DOHH2 (cell line): ENCODE data around the gene DCAF5.

Experiments
- H3F3A ChIP-seq: fragments of 200-600 bp; sonication (generic), shearing (Covaris generic); 2 replicates; pipeline ENCODE4 v1.6.0; 2016; ENCODE audit warnings: antibody characterized with exemption, mild to moderate bottlenecking; ENCODE audit not compliant: control insufficient read depth, insufficient read depth
- H3K27ac ChIP-seq: fragments of 200-600 bp; sonication (generic); 2 replicates; pipeline ENCODE4 v1.5.1; 2014; ENCODE audit warnings: low read depth, mild to moderate bottlenecking, low read length, moderate library complexity
- H3K27me3 ChIP-seq: fragments of 200-600 bp; sonication (generic); 2 replicates; pipeline ENCODE4 v1.6.1; 2014; ENCODE audit warnings: mild to moderate bottlenecking, low read length, mixed read lengths; ENCODE audit not compliant: control insufficient read depth
- H3K36me3 ChIP-seq: fragments of 200-600 bp; sonication (generic); 2 replicates; pipeline ENCODE4 v1.6.1; 2014; ENCODE audit warnings: mild to moderate bottlenecking, low read length, moderate library complexity, mixed read lengths; ENCODE audit not compliant: control insufficient read depth
- H3K4me1 ChIP-seq: fragments of 200-600 bp; sonication (generic); 2 replicates; pipeline ENCODE4 v1.6.1; 2014; ENCODE audit warnings: mild to moderate bottlenecking, low read length, mixed read lengths; ENCODE audit not compliant: control insufficient read depth
- H3K4me2 ChIP-seq: fragments of 200-600 bp; sonication (generic); 2 replicates; pipeline ENCODE4 v1.6.0; 2014; ENCODE audit warnings: mild to moderate bottlenecking, low read length, moderate library complexity
- H3K4me3 ChIP-seq: fragments of 200-600 bp; sonication (generic); 2 replicates; pipeline ENCODE4 v1.5.1; 2014; ENCODE audit warnings: mild to moderate bottlenecking, low read length, mixed read lengths
- H3K79me2 ChIP-seq: fragments of 200-600 bp; sonication (generic); 2 replicates; pipeline ENCODE4 v1.6.1; 2014; ENCODE audit warnings: mild to moderate bottlenecking, low read length, mixed read lengths; ENCODE audit not compliant: control insufficient read depth
- H3K9me2 ChIP-seq: fragments of 200-600 bp; sonication (generic); replicated peaks from 2 replicates; pipeline ENCODE4 v1.6.1; 2014; ENCODE audit warnings: mild to moderate bottlenecking, low read length, mixed read lengths; ENCODE audit not compliant: control insufficient read depth
- H3K9me3 ChIP-seq: fragments of 200-600 bp; sonication (generic); 2 replicates; pipeline ENCODE4 v1.6.1; 2014; ENCODE audit warnings: antibody characterized with exemption, low read length, mixed read lengths; ENCODE audit not compliant: control insufficient read depth, insufficient read depth
- H4K20me1 ChIP-seq: fragments of 200-600 bp; sonication (generic); 2 replicates; pipeline ENCODE4 v1.6.0; 2014; ENCODE audit warnings: low read depth, mild to moderate bottlenecking, antibody characterized with exemption, low read length, moderate library complexity; ENCODE audit not compliant: control insufficient read depth, insufficient read depth
- CTCF ChIP-seq: fragments of 200-600 bp; sonication (generic); IDR thresholded peaks from one replicate; pipeline ENCODE4 v1.5.1; 2014; ENCODE audit warnings: antibody characterized with exemption, mild to moderate bottlenecking, low read depth, low read length; ENCODE audit not compliant: poor library complexity, severe bottlenecking
- EZH2phosphoT487 ChIP-seq: fragments of 200-600 bp; sonication (generic); IDR thresholded peaks from 2 replicates; pipeline ENCODE4 v1.6.1; 2017; ENCODE audit warnings: borderline replicate concordance, mild to moderate bottlenecking, antibody characterized with exemption, low read length, moderate library complexity, mixed read lengths

The DCAF5 gene

DNA sequence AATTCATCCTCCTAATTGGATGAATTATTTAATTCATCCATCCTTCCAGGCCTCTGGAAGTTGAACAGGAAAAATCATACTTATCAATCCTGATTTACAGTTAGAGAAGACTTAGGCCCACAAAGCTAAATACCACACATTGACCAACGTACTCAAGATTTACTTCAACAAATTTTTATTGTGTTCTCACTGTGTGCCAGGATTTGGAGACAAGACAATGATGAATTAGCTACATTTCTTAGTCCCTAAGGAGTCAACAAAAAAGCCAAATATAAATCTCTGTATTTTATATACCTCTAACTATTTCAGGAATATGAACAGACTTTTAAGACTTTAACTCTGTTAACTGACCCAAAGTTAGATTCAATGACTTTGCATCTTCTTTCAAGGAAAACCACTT is 63.9 kb downstream of the DCAF5 start:
- no peaks in the 10 kb centered on the region for H3K27me3 ChIP-seq
- no peaks in the 10 kb centered on the region for H3K9me3 ChIP-seq
- no peaks in the 10 kb centered on the region for H3K79me2 ChIP-seq
- no peaks in the 10 kb centered on the region for H3F3A ChIP-seq
- TF ChIP-seq EZH2phosphoT487 = no peak
- no peak for TF ChIP-seq CTCF
- H3K4me1 ChIP-seq = no peaks in the 10 kb centered on the region
- no peaks in the 10 kb centered on the region for H3K9me2 ChIP-seq
- H3K4me2 ChIP-seq = no peak overlapping the region
- H3K36me3 ChIP-seq = peaks cover 51% of the 10 kb centered on the region
- no peak overlapping the region for H3K4me3 ChIP-seq
- no peaks in the 10 kb centered on the region; the same call in 1 of the 2 replicates for H4K20me1 ChIP-seq
- H3K27ac ChIP-seq = no peak overlapping the region

DNA sequence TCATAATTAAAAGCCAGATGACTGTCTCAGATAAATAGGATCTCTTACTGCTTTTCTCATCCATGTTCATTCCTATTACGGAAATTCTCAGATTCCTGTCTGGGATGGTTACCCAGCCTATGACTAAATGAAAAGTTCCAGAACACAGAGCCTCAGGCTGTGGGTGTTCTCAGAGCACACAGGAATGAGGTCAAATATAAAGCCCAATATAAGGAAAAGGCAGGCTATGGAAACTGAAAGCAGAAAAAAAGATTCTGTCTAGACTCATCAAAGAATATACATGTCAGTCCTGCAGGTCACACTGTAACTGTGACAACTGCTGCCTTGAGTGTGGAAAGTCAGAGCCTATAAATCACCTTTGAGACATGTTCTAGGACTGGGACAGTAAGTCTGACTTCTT is 64.3 kb downstream of the DCAF5 start:
- Histone ChIP-seq H3K4me1 (no peaks in the 10 kb centered on the region), H3K9me2 (no peaks in the 10 kb centered on the region), H3K27me3 (no peaks in the 10 kb centered on the region), H3K9me3 (no peaks in the 10 kb centered on the region), H3K36me3 (peaks cover 53% of the 10 kb centered on the region), H3K4me3 (no peak overlapping the region), H3K27ac (no peak overlapping the region), H3K4me2 (no peak overlapping the region), H3F3A (no peaks in the 10 kb centered on the region), H4K20me1 (no peaks in the 10 kb centered on the region; the same call in 1 of the 2 replicates), H3K79me2 (no peaks in the 10 kb centered on the region)
- TF ChIP-seq CTCF = no peak
- no peak for TF ChIP-seq EZH2phosphoT487

DNA sequence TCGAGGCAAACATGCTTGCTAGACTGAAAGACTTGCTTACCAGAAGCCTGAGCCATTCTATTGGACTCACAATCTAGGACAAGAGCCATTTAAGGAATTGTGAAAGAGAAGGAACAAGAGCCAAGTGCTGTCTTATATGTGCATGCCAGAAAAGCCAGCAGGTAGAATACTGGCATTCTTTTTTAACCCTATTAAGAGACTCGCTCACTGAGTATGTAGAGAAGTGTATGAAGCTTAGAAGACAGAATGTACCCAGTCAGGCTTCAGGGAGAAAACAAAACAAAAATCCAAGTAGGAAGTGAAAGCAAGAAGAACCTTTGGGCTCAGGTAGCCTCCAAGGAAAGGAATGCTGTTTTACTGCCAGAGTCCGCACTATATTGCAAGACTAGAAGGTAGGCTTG is 65.9 kb downstream of the DCAF5 start:
- H3K4me2 ChIP-seq = no peak overlapping the region
- H3K27me3 ChIP-seq = no peaks in the 10 kb centered on the region
- H3K36me3 ChIP-seq = peaks cover 56% of the 10 kb centered on the region

More for the DNA sequence above, 65.9 kb downstream of the DCAF5 start:
- H4K20me1 ChIP-seq = no peaks in the 10 kb centered on the region; the same call in 1 of the 2 replicates
- no peaks in the 10 kb centered on the region for H3F3A ChIP-seq
- no peaks in the 10 kb centered on the region for H3K4me1 ChIP-seq
- H3K9me2 ChIP-seq = no peaks in the 10 kb centered on the region
- H3K4me3 ChIP-seq = no peak overlapping the region
- no peaks in the 10 kb centered on the region for H3K79me2 ChIP-seq
- H3K9me3 ChIP-seq = no peaks in the 10 kb centered on the region
- H3K27ac ChIP-seq = no peak overlapping the region
- TF ChIP-seq EZH2phosphoT487 (no peak), CTCF (no peak)
